Ovary (tissue), 9 donors: ENCODE measurements around the gene DUSP22. TPM values are rescaled to one million over a fixed set of nuclear protein-coding genes. Genes with fewer than 3 reads are reported as not detected.

Source experiments
- DNase-seq, 5 donors: peaks; one replicate each; pipeline ENCODE4 v3.0.0-alpha.2; 2019 to 2020
- H3K27ac ChIP-seq, 2 donors: fragments of 200-600 bp; one replicate each; pipeline versions ENCODE4 v1.5.1 to v1.8.0; 2019 to 2022
- H3K27me3 ChIP-seq: fragments of 200-600 bp; one replicate; pipeline ENCODE4 v1.8.0; 2022
- H3K36me3 ChIP-seq: fragments of 200-600 bp; sonication (generic); one replicate; pipeline ENCODE4 v1.5.1; 2019
- H3K4me1 ChIP-seq: one replicate; pipeline ENCODE4 v1.8.1; 2013; ENCODE audit warnings: mild to moderate bottlenecking, moderate library complexity; ENCODE audit not compliant: insufficient read depth
- H3K4me3 ChIP-seq: fragments of 200-600 bp; sonication (generic); one replicate; pipeline ENCODE4 v1.5.1; 2017
- H3K9me3 ChIP-seq, 2 donors: fragments of 200-600 bp in 1 of 2; sonication (generic) in 1 of 2; one replicate each; pipeline versions ENCODE4 v1.5.1 to v1.8.1; 2013 to 2019; ENCODE audit warnings: mild to moderate bottlenecking in 1 of 2, moderate library complexity in 1 of 2
- CTCF ChIP-seq, 3 donors: fragments of 450-650 bp in 2 of 3; fragments of 200-600 bp in 1 of 3; IDR thresholded peaks; one replicate each; pipeline versions ENCODE4 v1.5.1 to v1.8.0; 2016 to 2022; ENCODE audit warnings: antibody characterized with exemption in 3 of 3, mild to moderate bottlenecking in 1 of 3
- EP300 ChIP-seq: sonication (generic); formaldehyde crosslinking; IDR thresholded peaks from one replicate; pipeline ENCODE4 v1.6.1; 2017; ENCODE audit warnings: antibody characterized with exemption
- POLR2A ChIP-seq: fragments of 450-650 bp; IDR thresholded peaks from one replicate; pipeline ENCODE4 v1.6.1; 2017; ENCODE audit warnings: antibody characterized with exemption, mild to moderate bottlenecking, moderate library complexity
- WGBS, 3 donors: extraction: QIAGEN DNeasy Blood & Tissue Kit in 1 of 3; methylation state at CpG; one replicate each; pipeline versions ENCODE4 v1.1.5 to v1.1.7; 2013 to 2017; 5-methylcytosine and 5-hydroxymethylcytosine counted together
- intact Hi-C, 4 donors: fragments of 100-400 bp; cut with DNase I; formaldehyde crosslinking; loops; one replicate each; pipeline versions ENCODE4 v1.11.0 to v1.15.1; 2022 to 2023
- polyA plus RNA-seq, 2 donors: library from polyadenylated mRNA; stranded (reverse); fragments of 200-250 nt in 1 of 2; fragments of 350-450 nt in 1 of 2; fragmentation: Illumina TruSeq in 1 of 2; extraction: RNeasy Lipid Tissue Mini Kit (QIAGEN cat#74804) in 1 of 2; gene quantifications; one replicate each; pipeline ENCODE4 v1.2.3, GENCODE V29; 2013 to 2014
- total RNA-seq, 7 donors: library from RNA; depleted of rRNA in 2 of 7; stranded (reverse); fragments of >200 nt in 2 of 7; fragmentation: NEBNext Ultra II Directional in 3 of 7; extraction: Animal tissue kit (Norgen Biotek cat#: 25700) in 3 of 7; gene quantifications; one replicate each; pipeline versions ENCODE4 v1.1.0 to v1.2.4, GENCODE V29; 2016 to 2023
- donor health status: DM: no; HTN: no; CAD: no; lungs with moderate emphysema.
- donor health status: DM: no; HTN: no; CAD: no.
- donor health status: Bipolar disorder and iron deficiency.
- donor health status: DM: yes; HTN: yes; CAD: no.
- donor health status: DM: no; HTN: no; CAD: no.
- donor health status: DM: yes; HTN: yes; CAD: no.

Gene DUSP22
- total and polyA plus RNA-seq, 9 donors: 24.7 to 35.0 (median 29.3) TPM

DNA sequence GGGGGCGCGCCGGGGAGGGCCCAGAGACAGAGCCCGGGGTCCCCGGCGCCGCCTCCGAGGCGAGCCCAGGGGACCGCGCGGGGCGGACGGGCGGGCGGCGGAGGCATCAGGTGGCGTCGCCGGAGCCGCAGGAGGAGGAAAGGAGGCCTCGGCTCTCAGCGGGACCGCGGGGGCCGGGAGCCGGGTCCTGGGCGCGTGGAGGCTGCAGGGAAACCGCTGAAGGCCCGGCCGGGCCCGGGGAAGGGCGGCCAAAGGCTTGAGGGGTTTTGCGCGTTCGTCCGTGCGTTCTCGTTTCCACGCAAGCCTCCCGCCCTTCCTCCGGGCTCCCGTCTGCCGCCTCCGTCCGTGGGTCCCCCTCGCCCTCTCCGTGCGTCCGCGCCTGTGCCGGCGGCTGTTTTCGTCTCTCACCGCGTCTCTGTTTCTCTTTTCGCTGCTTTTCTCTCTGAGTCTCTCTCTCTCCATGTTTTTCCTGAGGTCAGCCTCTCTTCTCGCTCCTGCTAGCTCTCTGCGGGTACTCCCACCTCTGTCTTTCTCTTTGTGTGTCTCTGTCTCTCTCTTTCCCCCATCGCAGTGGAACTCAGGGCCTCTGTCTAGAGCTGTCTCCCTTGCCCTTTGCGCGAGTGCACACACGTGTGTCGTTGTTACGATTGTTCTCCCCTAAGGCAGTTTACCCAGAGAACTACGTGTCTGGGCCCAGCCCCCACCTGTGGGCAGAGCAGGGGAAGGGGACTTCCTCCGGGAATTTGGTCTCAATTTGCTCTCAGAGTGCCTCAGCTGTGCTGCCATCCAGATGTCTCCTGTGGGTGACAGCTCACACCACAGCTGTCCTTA, 101.3 kb downstream of the DUSP22 start:
- no peak for DNase-seq
- H3K4me3 ChIP-seq: no peak overlapping the region
- intact Hi-C loops: no loop called here
- no peaks in the 10 kb centered on the region for H3K27me3 ChIP-seq
- H3K36me3 ChIP-seq: no peaks in the 10 kb centered on the region
- 2 to 5% (median 3%) methylated on average over 38 to 68 of the region's 68 CpGs for WGBS, 3 donors
- no peak overlapping the region for H3K27ac ChIP-seq
- TF ChIP-seq CTCF (IDR thresholded peaks at IDR 0.05): no peak
- no peak for TF ChIP-seq POLR2A
- no peak for TF ChIP-seq EP300
- H3K9me3 ChIP-seq: no peaks in the 10 kb centered on the region
- peaks cover 8% of the 10 kb centered on the region for H3K4me1 ChIP-seq

GRCh38 chr6:394641-395289, 102.5 kb downstream of the DUSP22 start:
- H3K4me3 ChIP-seq: no peak overlapping the region
- no peak for DNase-seq
- intact Hi-C loops: no loop called here
- H3K36me3 ChIP-seq: no peaks in the 10 kb centered on the region
- H3K4me1 ChIP-seq: peaks cover 8% of the 10 kb centered on the region
- H3K9me3 ChIP-seq: no peaks in the 10 kb centered on the region
- no peak overlapping the region for H3K27ac ChIP-seq
- H3K27me3 ChIP-seq: no peaks in the 10 kb centered on the region
- TF ChIP-seq CTCF (IDR thresholded peaks at IDR 0.05) (no peak), POLR2A (no peak), EP300 (no peak)
- WGBS, 3 donors: 75 to 82% (median 75%) methylated on average over 13 of the region's 13 CpGs

DNA sequence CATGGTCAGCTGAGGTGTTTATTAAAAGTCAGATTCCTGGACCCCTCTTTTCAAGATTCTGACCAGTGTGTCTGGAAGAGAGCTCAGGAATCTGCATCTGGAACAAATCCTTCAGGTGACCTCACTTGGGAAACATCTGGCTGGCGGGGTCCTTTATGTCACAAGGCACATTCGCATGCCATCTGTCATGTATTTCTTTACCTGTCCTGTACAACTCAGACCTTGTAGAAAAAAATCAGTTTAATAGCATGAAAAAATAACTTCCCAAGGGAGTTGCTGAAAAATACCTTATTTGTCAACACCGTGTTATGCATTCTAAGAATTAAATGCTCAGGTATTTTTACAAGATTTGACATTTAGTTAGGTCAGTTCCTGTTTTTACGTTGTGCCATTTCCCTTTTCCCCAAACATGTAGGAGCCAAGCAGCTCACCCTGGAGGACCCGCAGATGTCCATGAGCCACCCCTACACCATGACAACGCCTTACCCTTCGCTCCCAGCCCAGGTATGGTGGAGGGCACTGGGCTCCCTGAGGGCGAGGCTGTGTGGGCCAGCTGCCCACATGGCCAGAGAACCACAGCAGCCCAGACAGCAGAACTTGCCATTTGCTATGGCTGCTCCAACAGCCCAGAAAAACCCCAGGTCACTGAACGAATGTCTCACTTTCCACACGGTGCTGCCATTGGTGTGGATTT, 103.3 kb downstream of the DUSP22 start:
- no peaks in the 10 kb centered on the region for H3K27me3 ChIP-seq
- WGBS, 3 donors: 69 to 80% (median 71%) methylated on average over 10 of the region's 10 CpGs
- H3K4me1 ChIP-seq: peaks cover 8% of the 10 kb centered on the region
- intact Hi-C loops: no loop called here
- TF ChIP-seq CTCF (IDR thresholded peaks at IDR 0.05) (no peak), EP300 (no peak), POLR2A (no peak)
- no peaks in the 10 kb centered on the region for H3K9me3 ChIP-seq
- no peak for DNase-seq
- no peak overlapping the region for H3K27ac ChIP-seq
- no peak overlapping the region for H3K4me3 ChIP-seq
- no peaks in the 10 kb centered on the region for H3K36me3 ChIP-seq

DNA sequence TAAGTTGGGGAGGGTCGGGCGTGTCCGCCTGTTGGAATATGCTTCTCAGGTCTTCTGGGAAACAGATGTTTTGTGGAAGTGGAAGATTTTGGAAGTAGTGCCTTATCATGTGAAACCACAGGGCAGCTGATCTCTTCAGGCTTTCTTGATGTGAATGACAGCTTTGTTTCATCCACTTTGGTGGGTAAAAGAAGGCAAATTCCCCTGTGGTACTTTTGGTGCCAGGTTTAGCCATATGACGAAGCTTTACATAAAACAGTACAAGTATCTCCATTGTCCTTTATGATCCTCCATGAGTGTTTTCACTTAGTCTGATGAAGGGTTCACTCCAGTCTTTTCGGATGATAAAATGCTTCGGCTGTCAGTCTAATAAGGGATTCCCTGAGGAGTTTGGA, 103.8 kb downstream of the DUSP22 start:
- H3K4me1 ChIP-seq: peaks cover 8% of the 10 kb centered on the region
- TF ChIP-seq POLR2A: no peak
- H3K4me3 ChIP-seq: no peak overlapping the region
- intact Hi-C loops: no loop called here
- no peak for DNase-seq
- H3K27me3 ChIP-seq: no peaks in the 10 kb centered on the region
- no peak overlapping the region for H3K27ac ChIP-seq
- H3K9me3 ChIP-seq: no peaks in the 10 kb centered on the region
- 77 to 89% (median 82%) methylated on average over 6 of the region's 6 CpGs for WGBS, 3 donors
- no peaks in the 10 kb centered on the region for H3K36me3 ChIP-seq
